GM20431 (cell line): ENCODE results near the gene C1QTNF6.

Experiments
- in situ Hi-C: fragments of 300-500 bp; cut with MseI, MboI; formaldehyde crosslinking; loops from one replicate; pipeline ENCODE4 v1.15.0; 2020; ENCODE audit warnings: low sequenced_read_pairs; ENCODE audit not compliant: unreplicated experiment

Gene C1QTNF6

GRCh38 chr22:37194750-37195149, 6.7 kb upstream of the C1QTNF6 start:
- in situ Hi-C loops, result no loop called here

GRCh38 chr22:37193629-37194191, 5.7 kb upstream of the C1QTNF6 start:
- in situ Hi-C loops, result no loop called here

- in situ Hi-C loops, result no loop called here
Measured at GRCh38 chr22:37192741-37193140, 4.7 kb upstream of the C1QTNF6 start.

GRCh38 chr22:37192204-37192603, 4.2 kb upstream of the C1QTNF6 start:
- in situ Hi-C loops, result no loop called here

- in situ Hi-C loops, result no loop called here
Measured at GRCh38 chr22:37190262-37190780, 2.3 kb upstream of the C1QTNF6 start.

- in situ Hi-C loops, result no loop called here
Measured at GRCh38 chr22:37188901-37189466, 937 bp upstream of the C1QTNF6 start.

GRCh38 chr22:37187552-37187890, 526 bp downstream of the C1QTNF6 start:
- in situ Hi-C loops, result no loop called here

GRCh38 chr22:37186997-37187522, 987 bp downstream of the C1QTNF6 start:
- in situ Hi-C loops, result no loop called here

- in situ Hi-C loops, result no loop called here
Measured at GRCh38 chr22:37186228-37186996, 1.6 kb downstream of the C1QTNF6 start.

- in situ Hi-C loops, result no loop called here
Measured at GRCh38 chr22:37185646-37186227, 2.3 kb downstream of the C1QTNF6 start.

- in situ Hi-C loops, result no loop called here
Measured at GRCh38 chr22:37184816-37185541, 3.1 kb downstream of the C1QTNF6 start.

- in situ Hi-C loops, result no loop called here
Measured at GRCh38 chr22:37184380-37184755, 3.7 kb downstream of the C1QTNF6 start.

- in situ Hi-C loops, result no loop called here
Measured at GRCh38 chr22:37183432-37184379, 4.3 kb downstream of the C1QTNF6 start.

GRCh38 chr22:37182949-37183245, 5.2 kb downstream of the C1QTNF6 start:
- in situ Hi-C loops, result no loop called here

GRCh38 chr22:37182101-37182948, 5.7 kb downstream of the C1QTNF6 start:
- in situ Hi-C loops, result no loop called here

- in situ Hi-C loops, result no loop called here
Measured at GRCh38 chr22:37181681-37182080, 6.4 kb downstream of the C1QTNF6 start.

- in situ Hi-C loops, result no loop called here
Measured at GRCh38 chr22:37180531-37181231, 7.4 kb downstream of the C1QTNF6 start.
